Smooth muscle cell of bladder (primary cell): ENCODE data around the gene VIP. TPM values are rescaled to one million over a fixed set of nuclear protein-coding genes. Genes with fewer than 3 reads are reported as not detected.

Experiments used
- total RNA-seq: library from RNA; depleted of rRNA; stranded (reverse); fragments of >200 nt; gene quantifications from 2 replicates; pipeline ENCODE4 v1.2.3, GENCODE V29; 2014

The VIP gene
- not detected in 2 replicates for total RNA-seq

GRCh38 chr6:152750694-152751093 is at the start of gene VIP:
Gene VIP, plus strand, starts transcription at chr6:152750797. Its CDS starts 1,381 bp downstream, at chr6:152752178.

Other genes with a start within 250 kb of the VIP start
- gene SYNE1, start 113.4 kb upstream of the VIP start, total RNA-seq = 111 and 120 TPM in 2 replicates
- gene MYCT1, start 52.9 kb upstream of the VIP start, total RNA-seq = under 0.01 and 0.65 TPM in 2 replicates
- 2.8 and 3.8 TPM in 2 replicates for gene FBXO5, start 232.2 kb downstream of the VIP start, total RNA-seq